PFSK-1 (cell line): ENCODE data around the gene SLC9A8.

Experiments
- POLR2AphosphoS5 ChIP-seq: IDR thresholded peaks from 2 replicates; pipeline ENCODE4 v1.6.1; 2012; ENCODE audit warnings: low read depth, mild to moderate bottlenecking, control low read depth, low read length, moderate library complexity
- SIN3A ChIP-seq: IDR thresholded peaks from 2 replicates; pipeline ENCODE4 v1.6.1; 2012; ENCODE audit warnings: mild to moderate bottlenecking, low read length, moderate library complexity, borderline replicate concordance; ENCODE audit not compliant: insufficient read depth
- TAF1 ChIP-seq: IDR thresholded peaks from 2 replicates; pipeline ENCODE4 v1.6.1; 2012; ENCODE audit warnings: low read length, control low read depth, borderline replicate concordance; ENCODE audit not compliant: insufficient read depth
- TF ChIP-seq, protein P1 (sequence below), 2 experiments: IDR thresholded peaks; 2 replicates each; pipeline versions ENCODE4 v1.6.1 to v1.8.0; 2011 to 2012; ENCODE audit warnings: low read depth in 2 of 2, low read length in 2 of 2, control low read depth in 1 of 2, inconsistent platforms in 1 of 2, mild to moderate bottlenecking in 1 of 2, moderate library complexity in 1 of 2; ENCODE audit not compliant: insufficient read depth in 1 of 2

DNA sequence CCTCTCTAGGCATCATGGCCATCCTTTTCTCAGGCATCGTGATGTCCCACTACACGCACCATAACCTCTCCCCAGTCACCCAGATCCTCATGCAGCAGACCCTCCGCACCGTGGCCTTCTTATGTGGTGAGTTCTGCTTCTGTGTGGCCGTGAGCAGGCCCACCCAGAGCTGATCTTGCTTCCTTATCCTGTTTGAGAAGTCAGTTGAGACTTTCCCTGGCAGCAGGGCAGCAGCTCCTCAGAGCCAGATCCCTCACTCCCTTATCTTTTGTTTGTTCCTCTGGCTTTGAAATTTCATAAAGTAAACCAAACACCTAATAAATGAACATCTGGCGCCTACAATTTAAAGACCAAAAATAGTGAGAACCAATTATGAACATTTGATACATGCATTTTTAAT lies 62.1 kb downstream of the SLC9A8 start:
- TF ChIP-seq, protein P1, sequence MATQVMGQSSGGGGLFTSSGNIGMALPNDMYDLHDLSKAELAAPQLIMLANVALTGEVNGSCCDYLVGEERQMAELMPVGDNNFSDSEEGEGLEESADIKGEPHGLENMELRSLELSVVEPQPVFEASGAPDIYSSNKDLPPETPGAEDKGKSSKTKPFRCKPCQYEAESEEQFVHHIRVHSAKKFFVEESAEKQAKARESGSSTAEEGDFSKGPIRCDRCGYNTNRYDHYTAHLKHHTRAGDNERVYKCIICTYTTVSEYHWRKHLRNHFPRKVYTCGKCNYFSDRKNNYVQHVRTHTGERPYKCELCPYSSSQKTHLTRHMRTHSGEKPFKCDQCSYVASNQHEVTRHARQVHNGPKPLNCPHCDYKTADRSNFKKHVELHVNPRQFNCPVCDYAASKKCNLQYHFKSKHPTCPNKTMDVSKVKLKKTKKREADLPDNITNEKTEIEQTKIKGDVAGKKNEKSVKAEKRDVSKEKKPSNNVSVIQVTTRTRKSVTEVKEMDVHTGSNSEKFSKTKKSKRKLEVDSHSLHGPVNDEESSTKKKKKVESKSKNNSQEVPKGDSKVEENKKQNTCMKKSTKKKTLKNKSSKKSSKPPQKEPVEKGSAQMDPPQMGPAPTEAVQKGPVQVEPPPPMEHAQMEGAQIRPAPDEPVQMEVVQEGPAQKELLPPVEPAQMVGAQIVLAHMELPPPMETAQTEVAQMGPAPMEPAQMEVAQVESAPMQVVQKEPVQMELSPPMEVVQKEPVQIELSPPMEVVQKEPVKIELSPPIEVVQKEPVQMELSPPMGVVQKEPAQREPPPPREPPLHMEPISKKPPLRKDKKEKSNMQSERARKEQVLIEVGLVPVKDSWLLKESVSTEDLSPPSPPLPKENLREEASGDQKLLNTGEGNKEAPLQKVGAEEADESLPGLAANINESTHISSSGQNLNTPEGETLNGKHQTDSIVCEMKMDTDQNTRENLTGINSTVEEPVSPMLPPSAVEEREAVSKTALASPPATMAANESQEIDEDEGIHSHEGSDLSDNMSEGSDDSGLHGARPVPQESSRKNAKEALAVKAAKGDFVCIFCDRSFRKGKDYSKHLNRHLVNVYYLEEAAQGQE (IDR thresholded peaks at IDR 0.05; ENCODE audit: insufficient read depth in 1 of 2, low read depth in 2 of 2, low read length in 2 of 2): no peak
- no peak for TF ChIP-seq TAF1
- no peak for TF ChIP-seq POLR2AphosphoS5
- TF ChIP-seq SIN3A: no peak
